Nephron progenitor cell (in vitro differentiated cells): ENCODE results near the gene S100A9.
"Not testable (repeated sequence)": the region's sequence is repeated elsewhere in the genome, so short reads cannot be mapped to it uniquely, and the experiment has no call there.

Experiments used
- DNase-seq: peaks from one replicate; pipeline ENCODE4 v3.0.0; 2021
- H3K27ac Mint-ChIP-seq: 2 replicates; pipeline ENCODE4 v1.8.0; 2021; ENCODE audit warnings: mild to moderate bottlenecking, moderate library complexity, mixed read lengths
- H3K27me3 Mint-ChIP-seq: 2 replicates; pipeline ENCODE4 v1.8.0; 2021; ENCODE audit warnings: mild to moderate bottlenecking, low read depth, mixed read lengths; ENCODE audit not compliant: poor library complexity
- H3K36me3 Mint-ChIP-seq: 2 replicates; pipeline ENCODE4 v1.8.0; 2021; ENCODE audit warnings: low read depth, mixed read lengths
- H3K4me1 Mint-ChIP-seq: 2 replicates; pipeline ENCODE4 v1.8.0; 2021; ENCODE audit warnings: mixed read lengths
- H3K4me3 Mint-ChIP-seq: 2 replicates; pipeline ENCODE4 v1.8.0; 2021; ENCODE audit warnings: mild to moderate bottlenecking, moderate library complexity, mixed read lengths
- H3K9me3 Mint-ChIP-seq: 2 replicates; pipeline ENCODE4 v1.8.0; 2021; ENCODE audit warnings: mild to moderate bottlenecking, moderate library complexity, mixed read lengths
- TF ChIP-seq, protein P1 (sequence below): fragments of 200-600 bp; sonication (generic); IDR thresholded peaks from 2 replicates; pipeline ENCODE4 v1.5.0; 2021; ENCODE audit warnings: antibody characterized with exemption

S100A9 gene

GRCh38 chr1:153343040-153343681 lies 14.5 kb upstream of the S100A9 start:
- Mint-ChIP-seq H3K27me3 (peaks cover 27% of the 10 kb centered on the region), H3K4me1 (no peaks in the 10 kb centered on the region), H3K9me3 (no peaks in the 10 kb centered on the region), H3K4me3 (no peak overlapping the region), H3K36me3 (no peaks in the 10 kb centered on the region), H3K27ac (no peak overlapping the region)
- TF ChIP-seq, protein P1, sequence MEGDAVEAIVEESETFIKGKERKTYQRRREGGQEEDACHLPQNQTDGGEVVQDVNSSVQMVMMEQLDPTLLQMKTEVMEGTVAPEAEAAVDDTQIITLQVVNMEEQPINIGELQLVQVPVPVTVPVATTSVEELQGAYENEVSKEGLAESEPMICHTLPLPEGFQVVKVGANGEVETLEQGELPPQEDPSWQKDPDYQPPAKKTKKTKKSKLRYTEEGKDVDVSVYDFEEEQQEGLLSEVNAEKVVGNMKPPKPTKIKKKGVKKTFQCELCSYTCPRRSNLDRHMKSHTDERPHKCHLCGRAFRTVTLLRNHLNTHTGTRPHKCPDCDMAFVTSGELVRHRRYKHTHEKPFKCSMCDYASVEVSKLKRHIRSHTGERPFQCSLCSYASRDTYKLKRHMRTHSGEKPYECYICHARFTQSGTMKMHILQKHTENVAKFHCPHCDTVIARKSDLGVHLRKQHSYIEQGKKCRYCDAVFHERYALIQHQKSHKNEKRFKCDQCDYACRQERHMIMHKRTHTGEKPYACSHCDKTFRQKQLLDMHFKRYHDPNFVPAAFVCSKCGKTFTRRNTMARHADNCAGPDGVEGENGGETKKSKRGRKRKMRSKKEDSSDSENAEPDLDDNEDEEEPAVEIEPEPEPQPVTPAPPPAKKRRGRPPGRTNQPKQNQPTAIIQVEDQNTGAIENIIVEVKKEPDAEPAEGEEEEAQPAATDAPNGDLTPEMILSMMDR: no peak
- no peak for DNase-seq

DNA sequence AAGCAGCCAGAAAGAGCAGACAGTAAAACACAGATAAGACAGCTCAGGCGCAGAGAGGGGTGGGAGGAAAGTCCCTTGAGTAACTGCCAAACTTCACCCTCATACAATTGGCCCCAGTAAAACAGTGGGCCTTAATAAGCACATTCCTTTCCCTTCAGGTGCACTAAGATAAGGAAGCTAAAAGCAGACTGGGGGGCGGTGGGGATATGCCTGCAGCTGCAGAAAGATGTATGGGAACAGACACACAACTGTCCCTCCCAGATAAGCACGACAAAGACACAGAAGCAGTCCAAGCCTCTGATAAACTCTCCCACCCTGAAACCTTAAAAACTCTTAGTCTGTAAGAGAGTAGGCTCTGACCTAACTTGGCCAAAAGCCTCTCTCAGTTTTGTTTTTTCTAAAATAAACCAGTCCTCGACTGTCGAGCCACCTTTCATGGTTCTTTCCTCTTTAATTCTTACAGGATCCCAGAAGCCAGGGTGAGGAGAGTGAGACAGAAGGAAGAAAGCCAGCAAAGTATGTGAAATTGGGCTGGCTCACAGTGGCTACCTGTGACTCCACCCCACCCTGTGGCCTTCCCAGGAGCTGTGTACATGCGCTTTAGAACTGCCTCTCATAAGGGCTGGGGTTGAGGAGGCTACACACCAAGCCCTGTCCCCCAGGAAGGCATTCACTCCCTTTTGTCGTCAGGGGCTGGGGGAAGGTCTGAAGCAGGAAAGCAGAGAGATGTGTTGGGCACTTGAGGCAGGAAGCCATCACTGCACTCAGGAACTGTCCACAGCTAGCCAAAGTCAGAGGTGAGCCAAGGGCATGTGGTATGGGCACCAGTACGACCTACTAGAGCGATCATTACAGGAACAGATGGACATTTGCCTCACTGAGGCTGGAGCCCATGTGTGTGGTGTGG lies 13.6 kb upstream of the S100A9 start:
- DNase-seq: no peak
- Mint-ChIP-seq H3K4me1 (no peaks in the 10 kb centered on the region), H3K27me3 (peaks cover 33% of the 10 kb centered on the region), H3K27ac (no peak overlapping the region), H3K9me3 (peaks cover under 1% of the 10 kb centered on the region), H3K4me3 (no peak overlapping the region), H3K36me3 (no peaks in the 10 kb centered on the region)
- TF ChIP-seq, protein P1: no peak

DNA sequence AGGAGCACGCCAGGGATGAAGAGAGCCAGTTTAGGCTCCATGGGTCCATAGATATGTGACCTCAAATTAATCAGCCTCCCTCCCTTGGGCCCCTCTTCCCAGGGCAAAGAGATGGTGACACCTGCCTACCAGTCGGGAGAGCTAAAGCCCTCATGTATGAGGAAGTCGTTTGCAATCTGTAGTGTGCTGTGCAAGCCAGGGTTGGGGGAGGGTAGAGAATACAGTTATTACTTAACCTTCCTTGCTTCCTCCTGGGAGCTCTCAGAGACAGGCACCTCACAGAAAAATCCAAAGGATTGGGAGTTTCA lies 13.0 kb upstream of the S100A9 start:
- TF ChIP-seq, protein P1: no peak
- Mint-ChIP-seq H3K4me1 (no peaks in the 10 kb centered on the region), H3K9me3 (peaks cover 3% of the 10 kb centered on the region), H3K4me3 (no peak overlapping the region), H3K27me3 (peaks cover 36% of the 10 kb centered on the region), H3K36me3 (no peaks in the 10 kb centered on the region), H3K27ac (no peak overlapping the region)
- no peak for DNase-seq

GRCh38 chr1:153345187-153346076 lies 12.2 kb upstream of the S100A9 start:
- no peak for DNase-seq
- peaks cover 3% of the 10 kb centered on the region for H3K9me3 Mint-ChIP-seq
- H3K4me1 Mint-ChIP-seq: no peaks in the 10 kb centered on the region
- TF ChIP-seq, protein P1: no peak
- H3K27me3 Mint-ChIP-seq: peaks cover 40% of the 10 kb centered on the region
- H3K27ac Mint-ChIP-seq: no peak overlapping the region
- no peaks in the 10 kb centered on the region for H3K36me3 Mint-ChIP-seq
- no peak overlapping the region for H3K4me3 Mint-ChIP-seq

DNA sequence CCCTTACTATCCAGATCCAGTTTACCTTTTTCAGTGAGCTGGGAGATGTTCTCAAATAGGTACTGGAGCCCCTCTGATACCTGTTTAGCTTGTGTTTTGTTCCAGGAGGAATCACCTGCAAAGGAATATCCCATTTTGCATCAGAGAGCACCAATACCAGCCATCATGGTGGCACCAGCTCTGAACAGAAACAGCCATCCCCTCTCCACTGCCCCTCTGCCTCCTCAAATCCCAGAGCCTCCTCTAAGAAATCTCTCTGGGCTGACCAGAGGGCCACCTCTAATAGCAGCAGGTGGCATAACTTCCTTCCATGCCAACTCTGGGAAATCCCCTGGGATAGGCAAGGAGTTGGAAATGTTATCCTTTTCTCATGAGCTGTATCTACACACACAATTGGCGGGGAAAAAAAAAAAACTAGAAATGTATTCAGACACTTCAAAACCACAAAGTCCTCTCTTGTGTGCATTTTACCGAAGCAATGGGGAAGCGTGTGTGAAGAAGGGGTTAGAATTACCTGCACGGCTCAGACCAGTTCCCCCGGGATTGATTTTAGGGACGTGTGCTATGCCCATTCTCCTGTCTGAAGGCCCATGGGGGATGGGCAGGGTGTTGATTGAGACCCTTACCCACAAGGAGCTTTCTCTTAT lies 11.5 kb upstream of the S100A9 start:
- no peak for DNase-seq
- Mint-ChIP-seq H3K4me3 (no peak overlapping the region), H3K27ac (no peak overlapping the region), H3K27me3 (peaks cover 41% of the 10 kb centered on the region), H3K36me3 (no peaks in the 10 kb centered on the region), H3K4me1 (no peaks in the 10 kb centered on the region), H3K9me3 (peaks cover 3% of the 10 kb centered on the region)
- TF ChIP-seq, protein P1: no peak

DNA sequence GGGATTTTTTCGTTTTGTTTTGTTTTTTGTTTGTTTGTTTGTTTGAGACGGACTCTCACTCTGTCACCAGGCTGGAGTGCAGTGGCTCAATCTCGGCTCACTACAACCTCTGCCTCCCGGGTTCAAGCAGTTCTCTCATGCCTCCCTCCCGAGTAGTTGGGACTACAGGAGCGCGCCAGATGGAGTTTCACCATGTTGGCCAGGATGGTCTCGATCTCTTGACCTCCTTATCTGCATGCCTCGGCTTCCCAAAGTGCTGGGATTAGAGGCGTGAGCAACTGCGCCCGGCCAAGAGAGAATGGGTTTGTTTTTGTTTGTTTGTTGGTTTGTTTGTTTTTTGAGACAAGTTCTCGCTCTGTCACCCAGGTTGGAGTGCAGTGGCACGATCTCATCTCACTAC lies 10.6 kb upstream of the S100A9 start:
- not testable (repeated sequence) for H3K36me3 Mint-ChIP-seq, H3K4me3 Mint-ChIP-seq, H3K4me1 Mint-ChIP-seq, DNase-seq, H3K27ac Mint-ChIP-seq, H3K9me3 Mint-ChIP-seq
- peaks cover 47% of the 10 kb centered on the region for H3K27me3 Mint-ChIP-seq
